ENCODE results near the gene SEC24B.
"Not testable (repeated sequence)": the region's sequence is repeated elsewhere in the genome, so short reads cannot be mapped to it uniquely, and the experiment has no call there.

SEC24B gene

DNA sequence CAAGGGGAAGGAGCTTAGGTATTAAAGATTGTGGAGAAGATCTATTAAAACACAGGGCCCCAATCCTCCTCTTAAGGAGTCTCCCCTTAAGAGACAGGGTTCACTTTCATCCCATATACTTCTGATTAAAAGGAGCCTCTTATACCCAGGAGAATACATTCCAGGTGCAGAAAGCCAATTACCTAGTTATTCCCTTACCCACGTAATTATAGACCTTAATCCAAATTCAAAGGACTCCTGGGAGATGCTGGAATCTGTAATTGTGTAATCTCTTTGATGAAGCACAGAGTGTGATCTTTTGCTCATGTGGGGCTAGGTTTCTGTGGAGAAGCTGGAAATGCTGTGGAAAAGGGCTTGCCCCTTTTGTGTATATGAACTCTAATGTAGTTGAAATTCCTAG, 1.4 kb upstream of the SEC24B start:
- DNase-seq: no peak

DNA sequence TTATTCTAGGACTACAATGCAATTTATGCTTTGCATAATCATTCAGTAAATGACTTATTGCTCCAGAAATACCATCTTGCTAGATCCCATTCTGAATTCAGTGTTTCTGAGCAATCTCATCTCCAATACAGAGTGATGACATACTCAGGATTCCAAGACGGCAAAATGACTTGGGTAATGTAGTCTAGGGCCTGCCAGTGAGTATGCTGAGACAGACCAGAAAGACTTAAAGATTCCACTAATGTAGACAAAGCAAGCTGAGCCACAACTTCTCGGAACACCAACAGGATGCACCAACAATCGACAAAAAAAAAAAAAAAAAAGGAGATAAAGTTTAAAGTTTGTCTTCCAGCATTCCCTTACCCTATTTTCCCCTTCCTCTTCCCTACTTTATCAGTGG, 919 bp upstream of the SEC24B start:
- no peak for DNase-seq

DNA sequence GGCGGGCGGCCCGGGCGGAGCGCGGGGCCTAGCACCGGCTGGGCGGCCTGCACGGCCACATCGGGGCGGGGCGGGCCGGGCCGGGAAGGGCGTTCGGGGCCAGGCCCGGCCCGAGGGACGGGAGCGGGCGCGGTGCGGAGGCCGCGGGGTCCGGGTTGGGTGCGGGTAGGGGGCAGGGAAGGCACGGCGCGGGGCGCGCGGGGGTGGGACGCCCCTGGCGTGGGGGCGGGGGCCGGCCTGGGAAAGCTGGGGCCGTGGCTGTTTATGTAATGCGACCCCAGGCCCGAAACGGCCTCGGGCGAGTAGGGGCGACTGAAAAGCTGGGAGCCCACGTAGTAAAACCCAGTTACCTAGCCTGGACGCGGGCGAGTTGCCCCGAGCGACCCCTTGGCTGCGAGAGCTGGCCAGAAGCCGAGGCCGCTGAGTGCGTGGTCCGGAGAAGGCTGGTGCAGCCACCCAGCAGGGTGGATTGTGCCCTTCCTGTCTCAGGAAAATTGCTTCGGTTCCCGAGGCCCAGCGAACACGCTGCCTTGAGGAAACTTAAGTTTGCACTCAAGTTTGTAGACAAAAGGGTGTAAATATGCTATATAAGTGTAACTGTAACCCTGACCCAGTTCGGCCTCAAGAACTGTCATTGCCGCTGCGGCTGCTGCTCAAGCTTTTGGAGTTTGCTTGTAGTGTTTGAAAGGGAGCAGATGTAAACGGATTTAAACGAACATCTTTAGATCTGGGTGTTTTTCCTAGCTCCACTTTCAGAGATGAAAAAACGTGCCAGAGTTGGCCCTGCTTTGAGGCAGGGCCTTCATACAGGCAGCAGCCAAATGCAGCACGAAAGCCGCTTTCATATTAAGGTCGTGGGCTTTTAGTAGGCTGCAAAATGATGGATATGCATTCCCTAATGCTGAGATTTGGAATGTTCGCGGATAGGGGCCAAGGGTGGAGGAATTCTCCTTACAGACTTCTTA, 674 bp downstream of the SEC24B start:
- DNase-seq: peak in 44 of 56 donors; percentile 3 to 72 (median 33)

DNA sequence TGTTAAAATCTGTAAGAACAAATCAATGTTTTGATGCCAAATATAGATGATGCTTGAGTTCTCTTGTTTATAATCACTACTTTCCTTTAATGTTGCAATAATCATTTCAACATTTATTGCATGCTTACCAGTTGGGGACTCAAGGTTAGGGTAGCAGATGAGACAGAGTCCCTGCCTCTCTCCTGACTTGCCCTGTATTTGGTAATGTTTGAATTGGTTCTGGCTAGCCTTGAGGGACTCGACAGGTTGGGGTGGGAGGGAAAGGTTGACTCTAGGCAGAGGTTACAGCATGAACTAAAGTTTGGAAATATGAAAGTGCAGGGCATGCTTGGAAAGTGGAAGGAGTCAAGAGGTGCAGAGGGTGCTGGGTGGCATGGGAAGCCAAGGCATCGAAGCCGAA, 2.0 kb downstream of the SEC24B start:
- no peak for DNase-seq

DNA sequence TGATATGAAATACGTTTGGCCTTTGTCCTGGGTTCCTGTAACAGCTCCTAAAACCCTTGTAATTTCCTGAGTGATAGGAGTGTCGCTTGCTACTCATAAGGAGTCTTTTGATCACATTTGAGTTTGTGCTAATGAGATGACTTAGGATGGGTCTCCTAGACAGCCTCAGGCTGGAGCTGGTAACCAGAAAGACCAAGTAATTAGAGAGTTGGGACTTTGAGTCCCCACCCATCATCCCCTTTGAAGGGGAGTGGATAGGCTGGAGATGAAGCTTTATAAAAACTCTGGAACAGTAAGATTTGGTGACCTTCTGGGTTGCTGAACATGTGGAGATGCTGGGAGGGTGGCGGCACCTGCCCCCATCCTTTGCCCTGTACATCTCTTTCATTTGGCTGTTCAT, 2.9 kb downstream of the SEC24B start:
- DNase-seq: no peak

DNA sequence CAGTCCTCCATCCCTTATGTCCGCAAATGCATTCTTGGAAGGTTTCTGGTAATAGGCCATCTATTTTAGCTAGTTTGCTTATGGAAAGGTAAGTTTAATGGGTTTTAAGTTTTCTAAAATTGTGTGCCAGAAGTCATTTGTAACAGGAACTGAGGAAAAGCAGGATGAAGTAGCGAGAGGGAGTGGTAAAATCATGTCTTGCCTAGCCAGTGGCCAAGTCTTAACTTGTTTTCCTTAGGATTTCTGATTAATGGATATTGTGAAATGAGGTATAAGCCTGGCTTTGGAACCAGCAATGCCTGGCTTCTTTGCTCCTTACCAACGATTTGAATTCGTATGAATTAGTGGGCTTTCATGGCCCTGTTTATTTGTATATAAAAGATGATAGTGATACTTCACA, 7.3 kb downstream of the SEC24B start:
- DNase-seq: no peak

DNA sequence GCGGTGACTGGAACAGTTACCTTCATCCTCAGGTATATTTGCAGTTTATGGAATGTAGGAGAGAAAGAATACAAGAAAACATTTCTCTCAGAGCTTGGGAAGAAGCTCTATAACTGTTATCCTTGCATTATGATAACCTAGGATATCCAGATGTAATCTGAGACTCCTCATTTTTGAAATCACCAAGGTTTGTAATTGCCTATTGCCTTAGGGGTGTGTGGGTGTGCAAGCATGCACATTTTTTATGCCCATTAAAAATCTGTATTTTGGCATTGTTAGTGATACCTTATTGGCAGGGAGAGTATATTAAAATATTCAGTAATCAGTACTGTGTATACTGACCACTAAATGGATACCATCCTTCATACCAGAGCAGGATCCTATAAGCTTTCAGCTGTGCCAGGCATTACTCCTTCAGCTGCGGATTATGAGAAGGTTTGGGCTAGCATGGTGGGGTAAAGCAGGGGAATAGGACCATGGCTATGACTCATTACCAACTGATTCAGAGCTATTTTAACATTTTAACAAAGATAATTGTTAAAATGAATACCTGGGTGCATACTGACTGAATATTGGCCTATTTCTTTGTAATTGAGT, 8.3 kb downstream of the SEC24B start:
- DNase-seq: no peak

DNA sequence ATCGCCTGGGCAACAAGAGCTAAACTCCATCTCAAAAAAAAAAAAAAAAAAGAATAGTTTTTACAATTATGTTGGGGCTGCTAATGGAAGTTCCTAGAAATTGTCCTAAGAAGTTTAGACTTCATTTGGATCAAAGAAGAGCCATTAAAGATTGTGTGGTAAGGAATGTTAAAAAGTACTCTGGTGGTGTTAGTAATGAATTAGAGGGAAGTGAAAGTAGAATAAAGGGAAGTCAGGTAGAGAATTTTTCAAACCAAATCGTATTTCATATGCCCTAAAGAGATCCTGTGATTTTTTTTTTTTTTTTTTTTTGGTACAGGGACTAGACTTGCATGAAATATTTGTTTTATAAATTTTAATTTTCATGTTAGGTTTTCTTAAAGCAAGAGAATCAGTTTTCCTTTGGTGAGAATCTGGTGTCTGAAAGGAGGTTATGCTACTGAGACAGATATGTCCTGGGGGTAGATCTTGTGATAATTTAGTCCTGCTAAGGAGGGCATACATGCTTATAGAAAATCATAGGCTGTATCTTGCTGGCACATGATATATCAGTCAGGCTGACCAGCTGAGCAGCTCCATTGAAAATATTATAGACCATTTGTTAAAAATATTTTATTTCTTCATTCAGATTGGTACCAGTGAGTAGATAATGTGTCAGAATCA, 10.7 kb downstream of the SEC24B start:
- DNase-seq: no peak

DNA sequence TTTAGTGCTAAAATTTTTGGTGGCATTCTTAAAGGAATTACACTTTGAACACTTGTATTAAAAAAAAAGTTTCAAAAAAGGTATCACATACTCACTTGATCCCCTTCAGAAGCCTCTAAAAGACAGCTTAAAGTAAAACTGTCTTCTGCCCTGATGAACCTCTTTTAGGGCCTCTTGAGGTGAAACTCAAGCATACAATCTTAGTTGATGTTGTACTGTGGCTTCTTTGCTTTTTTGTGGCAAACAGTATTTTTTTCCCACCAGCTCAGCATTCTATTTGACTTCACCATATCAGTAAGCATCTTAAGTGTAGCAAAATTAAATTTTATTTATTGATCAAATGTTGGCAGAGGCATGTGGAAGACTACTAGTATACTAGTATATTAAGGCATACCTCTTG, 13.7 kb downstream of the SEC24B start:
- DNase-seq: no peak

DNA sequence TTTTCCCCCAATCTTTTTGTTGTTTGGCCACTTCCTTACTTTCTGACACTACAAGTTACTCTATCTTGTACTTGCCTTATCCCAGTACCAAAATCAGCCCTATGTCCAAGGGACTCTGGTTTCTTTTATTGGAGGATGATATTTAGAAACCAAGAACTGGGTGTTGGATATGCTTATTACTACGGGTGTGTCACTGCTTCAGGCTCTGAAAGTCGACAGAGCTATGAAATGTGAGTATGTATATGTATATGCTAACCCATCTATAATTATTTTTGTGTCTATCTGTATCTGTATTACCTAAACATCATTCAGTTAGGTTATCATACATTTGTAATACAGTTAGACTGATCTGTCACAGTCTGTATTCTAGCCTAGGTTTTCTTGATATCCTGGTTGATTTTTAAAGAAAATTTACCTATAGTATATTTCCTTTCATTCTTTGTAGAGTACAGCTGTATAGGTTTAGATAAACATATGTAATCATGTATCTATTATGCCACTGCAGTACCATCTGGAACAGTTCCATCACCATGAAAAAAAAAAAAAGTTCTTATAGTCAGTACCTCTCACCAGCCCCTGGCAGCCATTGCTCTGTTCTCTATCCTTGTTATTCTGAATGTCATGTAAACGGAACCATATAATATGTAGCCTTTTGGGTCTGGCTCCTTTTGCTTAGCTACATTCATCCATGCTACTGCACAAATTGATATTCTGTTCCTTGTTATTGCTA, 18.1 kb downstream of the SEC24B start:
- DNase-seq: no peak

DNA sequence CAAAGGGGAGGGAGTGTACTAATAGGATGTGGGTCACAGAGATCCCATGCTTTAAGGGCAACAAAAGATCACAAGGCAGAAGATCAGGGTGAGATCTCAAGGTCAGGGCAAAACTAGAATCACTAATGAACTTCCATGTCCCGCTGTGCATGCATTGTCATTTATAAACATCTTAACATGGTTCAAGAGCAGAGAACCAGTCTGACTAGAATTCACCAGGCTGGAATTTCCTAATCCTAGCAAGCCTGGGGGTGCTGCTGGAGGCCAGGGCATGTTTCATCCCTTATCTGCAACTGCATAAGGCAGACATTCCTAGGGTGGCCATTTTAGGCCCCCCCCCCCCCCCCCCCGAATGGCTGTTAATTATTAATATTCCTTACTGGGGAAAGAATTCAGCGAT, 19.5 kb downstream of the SEC24B start:
- not testable (repeated sequence) for DNase-seq

DNA sequence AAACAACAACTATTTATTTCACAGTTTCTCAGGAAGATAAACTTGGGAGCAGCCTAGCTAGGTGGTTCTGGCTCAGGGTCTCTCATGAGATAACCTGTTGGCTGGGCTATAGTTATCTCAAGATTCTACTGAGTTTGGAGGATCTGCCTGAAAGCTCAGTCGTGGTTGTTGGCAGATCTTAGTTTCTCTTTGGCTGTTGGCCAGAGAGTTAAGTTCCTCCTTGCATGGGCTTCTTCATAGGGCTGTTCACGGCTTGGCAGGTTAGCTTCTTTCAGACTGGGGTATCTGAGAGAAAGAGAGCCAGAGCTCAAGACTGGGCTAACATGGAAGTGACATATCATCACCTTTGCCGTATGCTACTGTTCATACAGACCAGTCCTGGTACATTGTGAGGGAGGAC, 28.7 kb downstream of the SEC24B start:
- DNase-seq: no peak

DNA sequence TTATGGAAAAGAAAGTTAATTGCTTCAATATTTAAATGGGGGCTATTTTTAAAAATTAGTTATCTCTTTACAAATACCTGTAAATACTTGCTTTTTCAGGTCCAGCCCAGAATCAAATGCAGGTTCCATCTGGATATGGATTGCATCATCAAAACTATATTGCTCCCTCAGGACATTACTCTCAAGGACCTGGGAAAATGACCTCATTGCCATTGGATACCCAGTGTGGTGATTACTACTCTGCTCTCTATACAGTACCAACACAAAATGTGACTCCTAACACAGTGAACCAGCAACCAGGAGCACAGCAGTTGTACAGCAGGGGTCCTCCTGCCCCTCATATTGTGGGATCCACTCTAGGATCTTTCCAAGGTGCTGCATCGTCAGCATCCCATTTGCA, 29.2 kb downstream of the SEC24B start:
- no peak for DNase-seq

DNA sequence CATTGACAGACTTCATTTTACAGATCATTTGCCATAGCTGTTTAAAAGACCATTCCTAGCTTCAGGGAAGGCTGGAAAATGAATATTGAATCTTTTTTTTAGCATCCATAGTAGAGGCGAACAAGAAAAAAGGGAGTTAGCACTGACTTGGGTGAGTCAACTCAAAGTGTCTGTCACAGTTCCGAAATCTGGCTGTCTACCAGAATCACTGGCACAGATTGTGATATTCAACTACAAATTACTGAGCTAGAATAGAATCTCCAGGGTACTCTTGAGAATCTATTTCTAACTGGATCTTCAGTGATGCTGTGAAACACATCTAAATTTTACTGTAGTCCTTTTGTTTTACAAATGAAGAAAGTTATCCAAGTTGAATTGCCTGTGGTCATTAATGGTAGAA, 31.5 kb downstream of the SEC24B start:
- peak in 11 of 56 donors; percentile 1 to 34 (median 9) for DNase-seq

DNA sequence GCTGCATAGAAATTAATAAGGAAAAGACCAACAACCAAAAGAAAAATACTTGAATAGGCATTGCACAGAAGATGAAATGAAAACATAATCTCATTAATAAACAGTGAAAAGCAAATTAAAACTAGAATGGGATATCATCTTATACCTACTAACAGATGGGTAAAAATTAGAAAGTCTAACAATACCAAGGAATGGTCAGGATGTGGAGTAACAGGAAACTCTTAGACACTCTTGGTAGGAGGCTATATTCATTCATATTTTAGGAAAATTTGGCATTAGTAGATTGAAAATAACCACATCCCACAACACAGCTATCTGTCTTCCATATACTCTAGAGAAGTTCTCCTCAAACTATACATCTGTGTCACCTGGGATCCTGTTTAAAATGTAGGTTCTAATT, 36.3 kb downstream of the SEC24B start:
- no peak for DNase-seq

DNA sequence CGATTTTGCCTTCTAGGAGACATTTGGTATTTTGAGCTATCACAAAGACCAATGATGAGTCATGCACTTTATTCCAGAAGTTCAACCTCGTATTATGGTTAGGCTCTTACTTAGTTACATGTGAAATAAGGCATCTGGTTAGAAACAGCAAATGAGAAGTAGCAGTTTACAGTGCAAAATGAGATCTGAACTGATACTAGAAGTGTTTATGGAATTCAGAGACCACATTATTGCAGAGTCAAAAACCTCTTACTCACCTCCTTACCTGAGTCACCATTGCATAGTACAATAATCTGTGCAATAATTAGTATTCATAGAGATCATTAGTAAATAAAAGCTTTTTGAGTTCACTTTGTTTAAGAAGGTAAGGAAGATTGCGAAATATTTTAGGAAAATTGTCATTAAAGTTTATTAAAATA, 38.7 kb downstream of the SEC24B start:
- no peak for DNase-seq

DNA sequence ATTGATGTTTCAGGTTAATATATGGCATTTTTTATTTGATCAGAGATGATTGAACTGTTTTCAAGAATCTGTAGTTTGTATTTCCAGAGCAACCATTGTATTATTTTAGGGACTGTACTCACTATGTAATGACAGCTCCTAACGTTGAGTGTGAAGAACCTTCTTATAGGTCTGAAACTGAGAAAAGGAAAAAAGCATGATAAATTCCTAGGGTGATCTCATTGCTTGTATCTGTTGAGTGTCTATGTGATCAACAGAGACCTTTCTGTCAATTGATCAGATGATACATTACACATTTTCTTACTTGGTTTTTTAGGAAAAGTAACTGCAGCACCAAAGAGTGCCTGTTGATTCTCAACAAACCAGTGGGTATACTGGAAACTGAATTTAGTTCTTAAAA, 40.2 kb downstream of the SEC24B start:
- no peak for DNase-seq

DNA sequence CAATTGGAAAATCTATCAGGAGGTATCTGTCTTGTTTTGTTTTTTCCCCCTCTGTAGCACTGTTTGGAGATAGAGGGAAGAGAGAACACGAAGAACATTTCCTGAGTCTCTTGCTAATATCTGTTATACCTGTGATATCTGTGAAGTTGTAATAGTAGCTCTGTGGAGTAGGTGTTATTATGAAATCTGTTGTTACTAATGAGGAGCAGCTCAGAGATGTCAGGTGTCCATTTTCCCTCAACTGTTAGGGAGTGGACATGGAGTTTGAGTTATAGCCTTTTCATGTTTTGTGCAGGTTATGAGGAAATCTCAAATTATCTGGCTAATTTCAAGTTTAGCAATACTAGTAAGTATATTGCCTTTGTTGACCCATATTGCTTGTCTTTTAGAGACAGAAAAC, 52.4 kb downstream of the SEC24B start:
- no peak for DNase-seq

DNA sequence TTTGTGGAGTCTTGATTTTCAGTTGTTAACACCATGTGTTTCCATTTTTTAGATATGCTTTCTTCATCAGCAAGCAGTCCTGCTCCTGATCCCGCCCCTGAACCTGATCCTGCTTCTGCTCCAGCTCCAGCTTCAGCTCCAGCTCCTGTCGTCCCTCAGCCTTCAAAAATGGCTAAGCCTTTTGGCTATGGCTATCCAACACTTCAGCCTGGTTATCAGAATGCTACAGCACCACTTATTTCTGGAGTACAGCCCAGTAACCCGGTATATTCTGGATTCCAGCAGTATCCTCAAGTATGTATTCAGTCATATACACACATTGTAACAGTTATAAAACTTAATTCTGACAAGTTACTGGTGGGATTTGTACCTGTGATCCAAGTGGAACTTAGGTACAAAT, 60.9 kb downstream of the SEC24B start:
- no peak for DNase-seq

DNA sequence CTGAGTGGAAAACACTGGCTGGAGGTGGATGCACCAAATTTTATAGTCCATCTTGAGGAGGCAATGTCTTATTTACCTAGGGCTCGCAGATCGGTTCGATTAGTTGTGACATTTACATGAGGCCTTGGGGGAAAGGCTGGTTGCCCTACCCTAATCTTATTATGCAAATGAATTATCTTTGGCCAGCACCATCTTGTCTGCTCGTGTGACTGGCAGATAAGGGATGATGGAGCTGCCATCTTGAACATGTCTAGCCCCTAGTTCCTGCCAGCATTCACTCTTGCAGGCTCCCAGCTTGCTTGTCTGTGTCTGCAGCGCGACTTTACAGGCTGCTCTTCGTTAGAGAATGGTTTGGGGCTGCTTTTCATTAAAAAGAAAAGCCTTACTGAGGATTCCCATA, 61.9 kb downstream of the SEC24B start:
- DNase-seq: no peak

DNA sequence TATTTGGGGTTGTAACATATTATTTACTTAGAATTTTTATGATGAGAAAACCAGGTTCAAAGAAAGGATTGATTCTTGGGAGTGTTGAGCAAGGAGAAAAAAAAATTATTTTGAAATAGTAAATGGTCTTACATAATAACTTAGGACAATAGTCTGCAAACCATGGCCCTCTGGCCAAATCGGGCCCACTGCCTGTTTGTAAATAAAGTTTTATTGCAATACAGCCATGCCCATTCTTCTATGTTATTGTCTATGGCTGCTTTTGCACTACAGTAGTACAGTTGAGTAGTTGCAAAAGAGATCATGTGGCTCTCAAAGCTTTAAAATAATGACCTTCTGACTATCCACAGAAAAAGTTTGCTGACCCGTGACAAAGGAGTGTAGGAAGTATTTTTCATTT, 63.3 kb downstream of the SEC24B start:
- DNase-seq: no peak

DNA sequence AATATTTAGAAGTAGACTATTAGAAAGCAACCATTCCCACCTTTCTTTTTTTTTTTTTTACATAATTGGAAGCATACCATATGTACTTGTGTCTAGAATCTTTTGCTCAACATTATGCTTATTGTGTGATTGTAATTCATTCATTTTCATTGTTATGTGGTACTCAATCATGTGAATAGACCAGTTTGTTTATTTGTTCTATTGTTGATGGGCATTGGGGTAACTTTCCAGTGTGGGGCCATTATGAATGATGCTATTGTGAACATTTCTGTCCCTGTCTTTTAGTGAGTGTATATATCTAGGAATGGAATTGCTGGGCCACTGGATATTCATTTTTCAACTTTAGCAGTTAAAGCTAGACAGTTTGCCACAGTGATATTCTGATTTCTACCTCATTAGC, 63.9 kb downstream of the SEC24B start:
- no peak for DNase-seq

Measured in nucleus accumbens (tissue), 56 donors.